ENCODE measurements around the gene C1QTNF9B.

Gene C1QTNF9B

DNA sequence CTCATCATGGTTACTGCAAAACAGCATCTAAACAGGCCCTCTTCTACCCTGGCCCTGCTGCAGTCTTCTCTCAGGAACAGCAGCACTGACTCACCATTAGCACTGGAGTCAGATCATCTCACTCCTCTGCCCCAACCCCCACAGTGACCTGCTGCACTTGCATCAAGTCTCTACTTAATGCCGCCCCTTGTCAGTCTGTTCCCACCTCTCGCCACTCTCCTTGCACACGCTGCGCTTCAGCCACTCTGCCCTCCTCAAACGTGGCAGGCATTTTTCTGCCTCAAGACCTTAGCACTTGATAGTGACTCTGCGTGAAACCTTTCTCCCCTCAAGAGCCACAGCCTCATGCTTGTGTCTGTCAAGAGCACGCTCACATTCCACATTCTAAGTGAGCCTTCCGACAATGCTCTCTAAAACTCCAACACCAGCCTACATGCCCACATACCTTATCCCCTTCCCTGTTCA is 30.2 kb downstream of the C1QTNF9B start:
- Histone ChIP-seq H3K4me3 (replicated peaks; ENCODE audit: insufficient read depth, low read length) (no peak overlapping the region), H3K27ac (replicated peaks) (no peak overlapping the region), H3K27me3 (ENCODE audit: insufficient read depth, poor library complexity, severe bottlenecking) (no peaks in the 10 kb centered on the region)
- TF ChIP-seq, protein P1, sequence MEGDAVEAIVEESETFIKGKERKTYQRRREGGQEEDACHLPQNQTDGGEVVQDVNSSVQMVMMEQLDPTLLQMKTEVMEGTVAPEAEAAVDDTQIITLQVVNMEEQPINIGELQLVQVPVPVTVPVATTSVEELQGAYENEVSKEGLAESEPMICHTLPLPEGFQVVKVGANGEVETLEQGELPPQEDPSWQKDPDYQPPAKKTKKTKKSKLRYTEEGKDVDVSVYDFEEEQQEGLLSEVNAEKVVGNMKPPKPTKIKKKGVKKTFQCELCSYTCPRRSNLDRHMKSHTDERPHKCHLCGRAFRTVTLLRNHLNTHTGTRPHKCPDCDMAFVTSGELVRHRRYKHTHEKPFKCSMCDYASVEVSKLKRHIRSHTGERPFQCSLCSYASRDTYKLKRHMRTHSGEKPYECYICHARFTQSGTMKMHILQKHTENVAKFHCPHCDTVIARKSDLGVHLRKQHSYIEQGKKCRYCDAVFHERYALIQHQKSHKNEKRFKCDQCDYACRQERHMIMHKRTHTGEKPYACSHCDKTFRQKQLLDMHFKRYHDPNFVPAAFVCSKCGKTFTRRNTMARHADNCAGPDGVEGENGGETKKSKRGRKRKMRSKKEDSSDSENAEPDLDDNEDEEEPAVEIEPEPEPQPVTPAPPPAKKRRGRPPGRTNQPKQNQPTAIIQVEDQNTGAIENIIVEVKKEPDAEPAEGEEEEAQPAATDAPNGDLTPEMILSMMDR (IDR thresholded peaks at IDR 0.05; ENCODE audit: insufficient read depth, low read length): no peak
- no peak for TF ChIP-seq SPI1 (IDR thresholded peaks at IDR 0.05; ENCODE audit: borderline replicate concordance, low read depth)
- no peak for TF ChIP-seq REST (IDR thresholded peaks at IDR 0.05; ENCODE audit: insufficient replicate concordance, low read depth)
- TF ChIP-seq GABPA (IDR thresholded peaks at IDR 0.05; ENCODE audit: low read depth): no peak
- TF ChIP-seq POLR2AphosphoS5 (IDR thresholded peaks at IDR 0.05; ENCODE audit: low read depth): no peak
- no peak for DNase-seq (ENCODE audit: low read depth in 1 of 2, low spot score in 1 of 2)

DNA sequence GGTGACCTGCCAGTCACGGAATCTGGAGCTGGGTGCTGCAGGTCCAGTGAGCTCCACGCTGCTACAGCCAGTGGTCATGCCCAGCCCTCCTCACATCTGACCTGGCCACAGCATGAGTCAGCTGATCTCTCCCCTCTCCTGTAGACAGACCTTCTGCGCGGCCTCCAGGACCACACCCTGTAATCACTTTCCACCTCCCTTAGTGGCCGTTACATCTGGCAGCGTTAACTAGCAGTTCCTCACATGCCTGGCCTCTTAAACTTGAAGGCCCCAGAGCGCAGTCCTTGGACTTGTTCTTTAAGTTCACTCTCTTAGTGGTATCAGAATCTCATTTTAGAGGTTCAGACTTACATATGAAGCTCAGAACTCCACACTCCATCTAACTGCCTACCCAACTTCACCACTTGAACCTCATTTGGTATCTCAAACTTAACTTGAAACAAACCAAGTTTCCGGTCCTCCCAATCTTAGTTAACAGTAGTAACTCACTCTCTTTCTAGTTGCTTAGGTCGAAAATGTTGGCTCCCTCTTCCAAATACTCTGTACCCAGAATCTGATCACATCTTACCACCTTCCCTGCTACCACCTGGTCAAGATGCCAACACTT is 30.8 kb downstream of the C1QTNF9B start:
- DNase-seq (ENCODE audit: low read depth in 1 of 2, low spot score in 1 of 2): no peak
- no peaks in the 10 kb centered on the region for H3K27me3 ChIP-seq (ENCODE audit: insufficient read depth, poor library complexity, severe bottlenecking)
- no peak overlapping the region for H3K27ac ChIP-seq (replicated peaks)
- TF ChIP-seq REST (IDR thresholded peaks at IDR 0.05; ENCODE audit: insufficient replicate concordance, low read depth) (no peak), POLR2AphosphoS5 (IDR thresholded peaks at IDR 0.05; ENCODE audit: low read depth) (no peak), SPI1 (IDR thresholded peaks at IDR 0.05; ENCODE audit: borderline replicate concordance, low read depth) (no peak), GABPA (IDR thresholded peaks at IDR 0.05; ENCODE audit: low read depth) (no peak)
- TF ChIP-seq, protein P1 (IDR thresholded peaks at IDR 0.05; ENCODE audit: insufficient read depth, low read length): no peak
- H3K4me3 ChIP-seq (replicated peaks; ENCODE audit: insufficient read depth, low read length): no peak overlapping the region

- Histone ChIP-seq H3K27ac (replicated peaks) (no peak overlapping the region), H3K4me3 (replicated peaks; ENCODE audit: insufficient read depth, low read length) (no peak overlapping the region), H3K27me3 (ENCODE audit: insufficient read depth, poor library complexity, severe bottlenecking) (no peaks in the 10 kb centered on the region)
- no peak for DNase-seq (ENCODE audit: low read depth in 1 of 2, low spot score in 1 of 2)
- TF ChIP-seq GABPA (IDR thresholded peaks at IDR 0.05; ENCODE audit: low read depth) (no peak), SPI1 (IDR thresholded peaks at IDR 0.05; ENCODE audit: borderline replicate concordance, low read depth) (no peak), POLR2AphosphoS5 (IDR thresholded peaks at IDR 0.05; ENCODE audit: low read depth) (no peak), REST (IDR thresholded peaks at IDR 0.05; ENCODE audit: insufficient replicate concordance, low read depth) (no peak)
- TF ChIP-seq, protein P1 (IDR thresholded peaks at IDR 0.05; ENCODE audit: insufficient read depth, low read length): no peak
Observed at GRCh38 chr13:23865906-23866305, 31.4 kb downstream of the C1QTNF9B start.

Data from HL-60 (cell line).